IMR-90 (cell line): ENCODE measurements around the gene SPTLC1. TPM values are rescaled to one million over a fixed set of nuclear protein-coding genes. Genes with fewer than 3 reads are reported as not detected.

Source experiments
- ATAC-seq: fragments of 200-7000 bp; cut with Tn5 transposase; 2 replicates; pipeline ENCODE4 v1.9.1; 2020; ENCODE audit warnings: low read depth, mild to moderate bottlenecking, moderate library complexity
- BruUV-seq: library from RNA; stranded (reverse); fragments of 400-500 nt; replicated peaks from 2 replicates; lab custom pipeline; 2021; lab: Mats Ljungman, UMichigan
- CTCF ChIA-PET: fragments of 300-600 bp; formaldehyde crosslinking; extraction: SDS; loops from one replicate; lab custom pipeline; 2021; ENCODE audit warnings: antibody characterized with exemption; lab: Yijun Ruan, JAX
- POLR2A ChIA-PET: fragments of 300-600 bp; sonication (Branson Sonifier 250); formaldehyde crosslinking; loops from one replicate; lab custom pipeline; 2022; ENCODE audit warnings: antibody characterized with exemption; ENCODE audit not compliant: unreplicated experiment; lab: Charles Lee
- DNase-seq: peaks from one replicate; pipeline ENCODE4 v3.0.0; 2013
- H2AFZ ChIP-seq: replicated peaks from 2 replicates; pipeline ENCODE3; 2013; ENCODE audit warnings: low read length, mild to moderate bottlenecking; ENCODE audit not compliant: poor library complexity
- H2AK5ac ChIP-seq: 2 replicates; pipeline ENCODE4 v1.6.1; 2013; ENCODE audit warnings: low read depth, low read length, inconsistent platforms
- H2AK9ac ChIP-seq: replicated peaks from 2 replicates; pipeline ENCODE3; 2013; ENCODE audit warnings: mild to moderate bottlenecking, low read depth, low read length, moderate library complexity; ENCODE audit not compliant: poor library complexity
- H2BK120ac ChIP-seq: 2 replicates; pipeline ENCODE4 v1.6.1; 2013; ENCODE audit warnings: low read depth, low read length, inconsistent platforms
- H2BK15ac ChIP-seq: 3 replicates; pipeline ENCODE4 v1.6.1; 2013; ENCODE audit warnings: low read depth, low read length, inconsistent platforms
- H2BK20ac ChIP-seq: 2 replicates; pipeline ENCODE4 v1.6.1; 2013; ENCODE audit warnings: low read depth, mild to moderate bottlenecking, inconsistent platforms, low read length, moderate library complexity
- H2BK5ac ChIP-seq: 2 replicates; pipeline ENCODE4 v1.6.1; 2013; ENCODE audit warnings: mild to moderate bottlenecking, low read depth, low read length, inconsistent platforms; ENCODE audit not compliant: poor library complexity, severe bottlenecking
- H3K14ac ChIP-seq: replicated peaks from 2 replicates; pipeline ENCODE4 v1.6.1; 2013; ENCODE audit warnings: low read depth, low read length, inconsistent platforms
- H3K18ac ChIP-seq: 2 replicates; pipeline ENCODE4 v1.6.1; 2013; ENCODE audit warnings: low read depth, low read length, control low read depth
- H3K23ac ChIP-seq: 2 replicates; pipeline ENCODE4 v1.6.1; 2013; ENCODE audit warnings: low read depth, low read length, inconsistent platforms
- H3K27ac ChIP-seq: 2 replicates; pipeline ENCODE4 v1.5.1; 2013; ENCODE audit warnings: mild to moderate bottlenecking, control low read depth, low read length; ENCODE audit not compliant: insufficient read depth
- H3K27me3 ChIP-seq: 2 replicates; pipeline ENCODE4 v1.6.1; 2013; ENCODE audit warnings: low read length; ENCODE audit not compliant: control insufficient read depth, insufficient read depth
- H3K36me3 ChIP-seq: 2 replicates; pipeline ENCODE4 v1.6.1; 2013; ENCODE audit warnings: low read length, mixed read lengths; ENCODE audit not compliant: control insufficient read depth, insufficient read depth
- H3K4ac ChIP-seq: 2 replicates; pipeline ENCODE4 v1.6.1; 2013; ENCODE audit warnings: low read depth, low read length, inconsistent platforms
- H3K4me1 ChIP-seq: 2 replicates; pipeline ENCODE4 v1.6.1; 2013; ENCODE audit warnings: low read length, mixed read lengths; ENCODE audit not compliant: control insufficient read depth, insufficient read depth
- H3K4me2 ChIP-seq: 2 replicates; pipeline ENCODE4 v1.6.1; 2013; ENCODE audit warnings: low read depth, mild to moderate bottlenecking, control low read depth, low read length, moderate library complexity
- H3K4me3 ChIP-seq: 2 replicates; pipeline ENCODE4 v1.5.1; 2013; ENCODE audit warnings: low read depth, mild to moderate bottlenecking, control low read depth, low read length, moderate library complexity; ENCODE audit not compliant: insufficient read depth
- H3K56ac ChIP-seq: 2 replicates; pipeline ENCODE4 v1.6.1; 2013; ENCODE audit warnings: low read length, inconsistent platforms; ENCODE audit not compliant: insufficient read depth; ENCODE audit errors: extremely low read depth
- H3K79me1 ChIP-seq, 2 experiments: 2 replicates each; pipeline ENCODE4 v1.6.1; 2013; ENCODE audit warnings: low read length in 2 of 2, inconsistent platforms in 1 of 2, low read depth in 1 of 2
- H3K9ac ChIP-seq: 2 replicates; pipeline ENCODE4 v1.6.1; 2013; ENCODE audit warnings: low read depth, low read length, control low read depth
- H3K9me1 ChIP-seq: 2 replicates; pipeline ENCODE4 v1.6.1; 2013; ENCODE audit warnings: low read length, inconsistent platforms; ENCODE audit not compliant: insufficient read depth
- H3K9me3 ChIP-seq: 2 replicates; pipeline ENCODE4 v1.6.1; 2013; ENCODE audit warnings: low read length; ENCODE audit not compliant: control insufficient read depth, insufficient read depth
- H4K20me1 ChIP-seq: 2 replicates; pipeline ENCODE4 v1.6.1; 2013; ENCODE audit warnings: low read length, inconsistent platforms; ENCODE audit not compliant: insufficient read depth
- H4K5ac ChIP-seq: 2 replicates; pipeline ENCODE4 v1.6.1; 2013; ENCODE audit warnings: mild to moderate bottlenecking, low read depth, low read length, control low read depth
- H4K8ac ChIP-seq, 2 experiments: 2 replicates each; pipeline ENCODE4 v1.6.1; 2013; ENCODE audit warnings: low read depth in 2 of 2, low read length in 2 of 2, control low read depth in 1 of 2, inconsistent platforms in 1 of 2
- H4K91ac ChIP-seq: 2 replicates; pipeline ENCODE4 v1.6.1; 2013; ENCODE audit warnings: low read depth, low read length, inconsistent platforms; ENCODE audit not compliant: insufficient read depth
- BHLHE40 ChIP-seq: fragments of 150-350 bp; IDR thresholded peaks from 2 replicates; pipeline ENCODE4 v1.6.1; 2016; ENCODE audit warnings: mild to moderate bottlenecking, low read depth, low read length
- MAFK ChIP-seq: IDR thresholded peaks from 2 replicates; pipeline ENCODE4 v1.6.1; 2012; ENCODE audit warnings: low read depth, low read length, improper control_type of control experiment
- NFE2L2 ChIP-seq: fragments of 150-350 bp; IDR thresholded peaks from 2 replicates; pipeline ENCODE4 v1.6.1; 2016; ENCODE audit warnings: low read depth, mild to moderate bottlenecking, low read length
- POLR2A ChIP-seq: IDR thresholded peaks from 2 replicates; pipeline ENCODE4 v1.6.1; 2012; ENCODE audit warnings: mild to moderate bottlenecking, low read depth, low read length
- RAD21 ChIP-seq: IDR thresholded peaks from 2 replicates; pipeline ENCODE4 v1.6.1; 2012; ENCODE audit warnings: low read length, improper control_type of control experiment
- USF2 ChIP-seq: fragments of 150-350 bp; IDR thresholded peaks from 2 replicates; pipeline ENCODE4 v1.6.1; 2017; ENCODE audit warnings: mild to moderate bottlenecking, antibody characterized with exemption, low read length, low read depth
- WGBS, 2 experiments: methylation state at CpG; one replicate each; pipeline versions ENCODE4 v1.1.5 to v1.1.7; 2013; ENCODE audit warnings: missing lambda C conversion rate in 2 of 2; ENCODE audit not compliant: insufficient read length in 1 of 2; ENCODE audit errors: extremely low coverage in 2 of 2; 5-methylcytosine and 5-hydroxymethylcytosine counted together
- dilution Hi-C: fragments of 300-500 bp; cut with HindIII; formaldehyde crosslinking; loops from one replicate; pipeline ENCODE4 v1.14.3; 2018; ENCODE audit warnings: low sequenced_read_pairs; ENCODE audit not compliant: unreplicated experiment
- in situ Hi-C: fragments of 300-500 bp; cut with MboI; formaldehyde crosslinking; loops from 3 replicates; pipeline ENCODE4 v1.14.3; 2019; ENCODE audit warnings: low sequenced_read_pairs, inconsistent platforms, mixed read lengths
- intact Hi-C: fragments of 100-400 bp; cut with micrococcal nuclease; formaldehyde crosslinking; loops from 2 replicates; pipeline ENCODE4 v1.10.0; 2022
- polyA plus RNA-seq, 3 experiments: library from polyadenylated mRNA; depleted of rRNA; stranded (reverse); fragments of >200 nt; gene quantifications; 2 replicates each; pipeline ENCODE4 v1.2.3, GENCODE V29; 2012; ENCODE audit warnings: low replicate concordance in 1 of 3
- total RNA-seq: library from RNA; depleted of rRNA; stranded (reverse); fragments of >200 nt; gene quantifications from 2 replicates; pipeline ENCODE4 v1.2.3, GENCODE V29; 2012

The SPTLC1 gene
- total and polyA plus RNA-seq, 2 of the 4 experiments (the other 2 are of a cell fraction) = 65.7 to 92.7 TPM

GRCh38 chr9:92119586-92119985, 4.4 kb upstream of the SPTLC1 start:
- Histone ChIP-seq H2BK5ac (no peak overlapping the region), H3K27ac (no peak overlapping the region), H4K8ac (no peak overlapping the region), H2AK9ac (no peak overlapping the region), H4K91ac (no peak overlapping the region), H3K4me2 (no peak overlapping the region), H3K27me3 (no peaks in the 10 kb centered on the region), H4K20me1 (no peaks in the 10 kb centered on the region), H3K4me1 (peaks cover 8% of the 10 kb centered on the region), H3K79me1 (peaks cover 3 to 6% of the 10 kb centered on the region in 2 experiments; a peak in 2 of 4 replicates), H2AFZ (no peak overlapping the region), H4K5ac (no peak overlapping the region), H3K4ac (no peak overlapping the region), H3K36me3 (no peaks in the 10 kb centered on the region), H3K9me3 (no peaks in the 10 kb centered on the region), H3K18ac (no peak overlapping the region), H3K4me3 (no peak overlapping the region), H3K56ac (no peak overlapping the region), H2AK5ac (no peak overlapping the region), H2BK20ac (no peak overlapping the region), H3K9me1 (peaks cover 7% of the 10 kb centered on the region), H2BK120ac (no peak overlapping the region), H2BK15ac (no peak overlapping the region), H3K14ac (no peak overlapping the region), H3K9ac (no peak overlapping the region), H3K23ac (no peak overlapping the region)
- 5% methylated on average over 2 of the region's 4 CpGs; no CpG with 5 or more reads in 1 of the 2 experiments for WGBS, 2 experiments
- no peak for TF ChIP-seq BHLHE40
- TF ChIP-seq NFE2L2 = no peak
- TF ChIP-seq MAFK = no peak
- no peak for TF ChIP-seq USF2
- no peak for TF ChIP-seq POLR2A
- TF ChIP-seq RAD21 = no peak
- intact Hi-C loops (no loop called here), dilution Hi-C loops (no loop called here), in situ Hi-C loops (no loop called here)
- ATAC-seq = no peak
- CTCF ChIA-PET = no interaction called here
- POLR2A ChIA-PET = no interaction called here
- BruUV-seq = no TSS peak
- no peak for DNase-seq
